HG03280 (cell line): Measurements from ENCODE around the gene OST4.
"Not testable (repeated sequence)": the region's sequence is repeated elsewhere in the genome, so short reads cannot be mapped to it uniquely, and the experiment has no call there.

Source experiments
- ATAC-seq: cut with Tn5 transposase; IDR thresholded peaks from one replicate; pipeline ENCODE4 v1.9.1; 2021; ENCODE audit warnings: mild to moderate bottlenecking, moderate library complexity; ENCODE audit not compliant: unreplicated experiment

OST4 gene

GRCh38 chr2:27071277-27071989 is at the start of gene OST4:
TSS of gene OST4 (minus strand) at chr2:27071654.
- peak; percentile 91 for ATAC-seq

DNA sequence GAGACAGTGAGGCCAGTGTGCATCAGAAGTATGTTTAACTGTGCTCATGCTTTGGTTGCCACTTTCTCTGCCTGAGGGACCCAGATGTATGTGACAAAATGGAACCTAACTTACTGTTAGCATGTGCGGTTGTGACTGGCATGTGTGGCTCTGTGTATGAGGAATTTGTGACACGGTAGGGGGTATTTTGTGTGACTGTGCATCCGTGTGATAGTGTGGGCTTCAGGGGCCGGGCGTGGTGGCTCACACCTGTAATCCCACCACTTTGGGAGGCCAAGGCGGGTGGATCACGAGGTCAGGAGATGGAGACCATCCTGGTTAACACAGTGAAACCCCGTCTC is 47.8 kb upstream of the OST4 start:
- not testable (repeated sequence) for ATAC-seq

GRCh38 chr2:27118525-27119329 is 47.3 kb upstream of the OST4 start, which contains the start of gene CGREF1:
TSS of gene CGREF1 (minus strand) at chr2:27119128. CDS start at chr2:27104366, 14,762 bp downstream.
- no peak for ATAC-seq

DNA sequence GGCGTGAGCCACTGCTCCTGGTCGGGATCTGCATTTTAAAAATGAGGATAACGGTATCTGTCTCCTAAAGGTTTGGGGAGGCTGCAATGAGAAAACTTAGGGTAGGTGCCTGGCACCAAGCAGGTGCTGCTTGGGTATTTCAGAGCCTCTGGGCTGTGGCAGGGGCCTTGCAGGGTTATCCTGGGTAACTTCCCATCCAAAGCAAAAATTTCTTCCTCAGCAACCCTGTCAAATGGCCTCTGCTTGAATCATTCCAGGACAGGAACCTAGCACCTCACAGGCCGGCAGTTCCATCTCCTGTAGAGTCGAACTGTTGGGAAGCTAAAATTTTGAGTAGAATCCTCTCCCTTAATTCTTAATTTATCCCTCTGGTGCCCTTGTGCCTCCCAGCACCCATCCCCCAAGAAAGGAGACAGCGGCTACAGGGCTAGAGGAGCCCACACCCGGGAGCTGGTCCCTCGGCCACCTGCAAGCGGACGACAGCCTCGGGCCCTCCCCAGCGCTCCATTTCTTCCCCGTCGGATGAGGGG is 46.6 kb upstream of the OST4 start:
- ATAC-seq = no peak

GRCh38 chr2:27115519-27115918 is 44.1 kb upstream of the OST4 start:
- no peak for ATAC-seq

DNA sequence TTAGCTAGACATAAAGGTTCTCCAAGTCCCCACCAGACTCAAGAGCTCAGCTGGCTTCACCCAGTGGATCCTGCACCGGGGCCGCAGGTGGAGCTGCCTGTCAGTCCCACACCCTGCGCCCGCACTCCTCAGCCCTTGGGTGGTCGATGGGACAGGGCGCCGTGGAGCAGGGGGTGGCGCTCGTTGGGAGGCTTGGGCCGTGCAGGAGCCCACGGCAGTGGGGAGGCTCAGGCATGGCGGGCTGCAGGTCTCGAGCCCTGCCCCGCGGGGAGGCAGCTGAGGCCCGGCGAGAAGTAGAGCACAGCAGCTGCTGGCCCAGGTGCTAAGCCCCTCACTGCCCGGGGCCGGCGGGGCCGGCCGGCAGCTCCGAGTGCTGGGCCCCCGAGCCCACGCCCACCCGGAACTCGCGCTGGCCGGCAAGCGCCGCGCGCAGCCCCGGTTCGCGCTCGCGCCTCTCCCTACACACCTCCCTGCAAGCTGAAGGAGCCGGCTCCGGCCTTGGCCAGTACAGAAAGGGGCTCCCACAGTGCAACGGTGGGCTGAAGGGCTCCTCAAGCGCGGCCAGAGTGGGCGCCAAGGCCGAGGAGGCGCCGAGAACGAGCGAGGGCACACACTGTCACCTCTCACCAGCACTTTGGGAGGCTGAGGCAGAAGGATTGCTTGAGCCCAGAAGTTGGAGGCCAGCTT is 40.1 kb upstream of the OST4 start:
- ATAC-seq = not testable (repeated sequence)

DNA sequence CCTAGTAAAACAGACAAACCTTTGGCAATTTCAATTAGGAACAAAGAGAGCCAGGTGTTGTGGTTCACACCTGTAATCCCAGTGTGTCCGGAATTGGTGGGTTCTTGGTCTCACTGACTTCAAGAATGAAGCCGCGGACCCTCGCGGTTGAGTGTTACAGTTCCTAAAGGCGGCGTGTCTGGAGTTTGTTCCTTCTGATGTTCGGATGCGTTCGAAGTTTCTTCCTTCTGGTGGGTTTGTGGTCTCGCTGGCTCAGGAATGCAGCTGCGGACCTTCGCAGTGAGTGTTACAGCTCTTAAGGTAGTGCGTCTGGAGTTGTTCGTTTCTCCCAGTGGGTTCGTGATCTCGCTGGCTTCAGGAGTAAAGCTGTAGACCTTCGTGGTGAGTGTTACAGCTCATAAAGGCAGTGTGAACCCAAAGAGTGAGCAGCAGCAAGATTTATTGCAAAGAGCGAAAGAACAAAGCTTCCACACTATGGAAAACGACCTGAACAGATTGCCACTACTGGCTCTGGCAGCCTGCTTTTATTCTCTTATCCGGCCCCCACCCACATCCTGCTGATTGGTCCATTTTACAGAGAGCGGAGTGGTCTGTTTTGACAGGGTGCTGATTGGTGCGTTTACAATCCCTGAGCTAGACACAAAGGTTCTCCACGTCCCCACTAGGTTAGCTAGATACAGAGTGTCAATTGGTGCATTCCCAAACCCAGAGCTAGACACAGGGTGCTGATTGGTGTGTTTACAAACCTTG is 39.3 kb upstream of the OST4 start:
- not testable (repeated sequence) for ATAC-seq

GRCh38 chr2:27109083-27109482 is 37.6 kb upstream of the OST4 start:
- no peak for ATAC-seq

- ATAC-seq = no peak
Measured at GRCh38 chr2:27108221-27108620, 36.8 kb upstream of the OST4 start.

DNA sequence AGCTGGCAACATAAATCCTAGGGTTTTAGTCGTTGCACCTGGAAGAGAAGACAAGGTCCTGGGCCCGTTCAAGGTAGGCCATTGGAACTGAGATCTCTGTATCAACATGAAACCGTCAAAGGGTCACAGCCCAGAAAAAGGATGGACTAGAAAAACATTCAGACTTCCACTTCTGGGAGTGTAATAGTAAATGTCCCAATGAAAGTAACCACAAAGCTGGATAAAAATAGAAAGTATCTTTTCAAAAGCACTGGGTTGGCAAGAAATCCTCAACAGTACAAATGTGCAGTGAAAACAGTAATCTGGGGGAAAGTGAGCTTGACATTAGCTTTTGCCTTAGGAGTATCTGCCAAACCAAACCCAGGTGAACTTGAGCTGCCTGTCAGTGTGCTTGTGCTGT is 34.5 kb upstream of the OST4 start:
- ATAC-seq = no peak

GRCh38 chr2:27102329-27102728 is 30.9 kb upstream of the OST4 start:
- no peak for ATAC-seq

DNA sequence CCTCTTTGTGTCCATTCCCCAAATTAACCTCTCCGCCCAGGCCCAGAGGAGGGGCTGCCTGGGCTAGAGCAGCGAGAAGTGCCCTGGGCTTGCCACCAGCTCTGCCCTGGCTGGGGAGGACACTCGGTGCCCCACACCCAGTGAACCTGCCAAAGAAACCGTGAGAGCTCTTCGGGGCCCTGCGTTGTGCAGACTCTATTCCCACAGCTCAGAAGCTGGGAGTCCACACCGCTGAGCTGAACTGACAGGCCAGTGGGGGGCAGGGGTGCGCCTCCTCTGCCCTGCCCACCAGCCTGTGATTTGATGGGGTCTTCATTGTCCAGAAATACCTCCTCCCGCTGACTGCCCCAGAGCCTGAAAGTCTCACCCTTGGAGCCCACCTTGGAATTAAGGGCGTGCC is 28.6 kb upstream of the OST4 start:
- no peak for ATAC-seq

DNA sequence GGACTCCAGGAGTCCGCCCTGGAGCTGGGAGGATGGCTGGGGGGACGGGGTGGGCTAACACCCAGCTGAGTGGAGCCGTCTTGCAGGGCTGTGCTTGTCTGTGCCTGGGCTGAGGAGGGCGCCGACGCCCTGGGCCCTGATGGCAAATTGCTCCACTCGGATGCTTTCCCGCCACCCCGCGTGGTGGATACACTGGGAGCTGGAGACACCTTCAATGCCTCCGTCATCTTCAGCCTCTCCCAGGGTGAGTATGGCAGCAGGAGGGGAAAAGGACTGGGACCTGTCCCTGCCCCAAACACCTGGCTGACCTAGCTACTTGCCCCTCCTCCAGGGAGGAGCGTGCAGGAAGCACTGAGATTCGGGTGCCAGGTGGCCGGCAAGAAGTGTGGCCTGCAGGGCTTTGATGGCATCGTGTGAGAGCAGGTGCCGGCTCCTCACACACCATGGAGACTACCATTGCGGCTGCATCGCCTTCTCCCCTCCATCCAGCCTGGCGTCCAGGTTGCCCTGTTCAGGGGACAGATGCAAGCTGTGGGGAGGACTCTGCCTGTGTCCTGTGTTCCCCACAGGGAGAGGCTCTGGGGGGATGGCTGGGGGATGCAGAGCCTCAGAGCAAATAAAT is 28.0 kb upstream of the OST4 start:
- no peak for ATAC-seq

- no peak for ATAC-seq
Measured at GRCh38 chr2:27097341-27097740, 25.9 kb upstream of the OST4 start.

- ATAC-seq = no peak
Measured at GRCh38 chr2:27096748-27097297, 25.4 kb upstream of the OST4 start.

GRCh38 chr2:27095745-27096651 is 24.5 kb upstream of the OST4 start:
- ATAC-seq = no peak

GRCh38 chr2:27095427-27095744 is 23.9 kb upstream of the OST4 start:
- ATAC-seq = no peak

DNA sequence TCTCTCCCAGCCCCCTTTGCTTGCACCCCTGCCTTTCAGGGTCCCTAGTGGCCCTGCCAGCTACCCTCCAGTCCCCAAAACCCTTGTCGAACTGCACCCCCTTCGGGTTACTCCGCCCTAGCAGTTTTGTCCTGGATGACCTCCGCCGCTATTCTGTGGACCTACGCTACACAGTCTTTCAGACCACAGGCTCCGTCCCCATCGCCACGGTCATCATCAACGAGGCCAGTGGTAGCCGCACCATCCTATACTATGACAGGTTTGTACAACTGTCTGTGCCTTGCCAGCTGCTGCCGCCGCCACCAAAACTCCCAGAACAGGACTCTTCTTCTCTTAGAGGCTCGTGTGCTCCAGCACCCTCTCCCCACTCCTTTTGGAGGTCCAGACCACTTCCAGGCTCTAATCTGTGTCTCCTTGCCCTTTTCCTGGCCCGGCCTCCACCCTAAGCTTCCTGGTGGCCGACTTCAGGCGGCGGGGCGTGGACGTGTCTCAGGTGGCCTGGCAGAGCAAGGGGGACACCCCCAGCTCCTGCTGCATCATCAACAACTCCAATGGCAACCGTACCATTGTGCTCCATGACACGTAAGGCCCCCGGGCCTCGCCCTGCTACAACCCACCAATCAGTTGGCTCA is 23.0 kb upstream of the OST4 start:
- no peak for ATAC-seq
